GM21528 (cell line): ENCODE results near the gene SCAF8.

ENCODE experiments used
- ATAC-seq: cut with Tn5 transposase; IDR thresholded peaks from one replicate; pipeline ENCODE4 v1.9.1; 2021; ENCODE audit warnings: mild to moderate bottlenecking, moderate library complexity; ENCODE audit not compliant: unreplicated experiment, low FRiP score

SCAF8 gene

DNA sequence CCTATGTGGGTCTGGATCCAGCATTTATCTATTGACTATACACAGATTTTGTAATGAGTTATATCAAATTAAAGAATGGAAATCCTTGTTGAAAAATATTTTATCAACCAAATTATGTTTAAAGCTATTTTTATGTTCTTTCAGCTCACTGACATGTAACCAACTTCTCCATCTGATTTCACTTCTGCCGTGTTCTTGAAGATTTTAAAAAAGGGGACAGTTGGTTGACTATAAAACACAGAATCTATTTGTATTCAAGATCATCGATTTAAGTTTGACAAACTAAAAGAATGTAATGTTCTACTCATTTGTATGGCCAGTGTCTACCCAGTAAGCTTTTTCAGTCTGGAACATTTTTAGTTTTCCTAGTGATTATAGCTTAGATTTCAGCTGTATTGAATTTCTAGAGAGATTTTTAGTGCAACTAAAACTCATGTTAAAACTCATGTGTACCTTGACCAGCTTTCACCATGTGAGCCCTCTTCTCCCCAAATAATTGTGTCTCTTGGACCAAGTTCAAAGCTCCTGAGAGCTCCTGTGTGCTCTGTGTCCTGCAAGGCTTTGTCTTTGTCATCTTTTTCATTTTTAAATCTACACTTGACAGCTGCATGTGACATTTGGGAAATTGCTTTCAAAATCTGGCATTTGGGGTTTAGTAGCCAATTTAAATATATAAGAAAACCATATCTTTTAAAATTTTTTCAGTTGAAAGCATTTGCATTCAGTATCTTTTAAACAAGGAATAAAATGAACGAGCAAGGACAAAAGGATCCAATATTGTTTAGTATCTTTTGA, 143.5 kb downstream of the SCAF8 start:
- ATAC-seq, result no peak

DNA sequence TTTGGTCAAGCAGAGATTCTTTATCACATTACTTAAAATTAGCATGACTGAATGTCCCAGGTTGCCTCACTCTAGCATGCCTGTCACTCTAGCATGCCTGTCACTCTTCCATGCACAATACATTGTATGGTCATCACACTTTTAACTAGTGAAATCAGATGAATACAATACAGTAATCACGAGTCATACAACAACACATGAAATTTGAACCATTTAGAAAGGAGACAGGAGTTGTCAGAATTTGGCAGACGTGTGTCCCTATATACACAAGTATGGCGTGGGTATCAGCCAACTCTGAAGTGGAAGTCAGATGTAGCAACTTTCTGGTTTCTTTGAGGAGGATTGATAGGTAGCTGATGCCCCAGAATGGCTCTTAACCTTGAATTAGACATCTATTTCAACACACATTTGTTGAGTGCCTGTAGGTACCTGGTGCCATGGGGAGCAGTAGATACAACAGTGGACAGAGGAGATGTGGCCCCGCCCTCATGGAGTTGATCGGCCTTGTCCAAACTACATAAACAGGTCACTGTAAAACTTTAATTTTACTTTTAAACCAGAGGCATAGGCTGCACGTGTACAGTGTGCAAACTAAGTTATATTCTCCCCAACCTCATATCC, 145.8 kb downstream of the SCAF8 start:
- no peak for ATAC-seq

DNA sequence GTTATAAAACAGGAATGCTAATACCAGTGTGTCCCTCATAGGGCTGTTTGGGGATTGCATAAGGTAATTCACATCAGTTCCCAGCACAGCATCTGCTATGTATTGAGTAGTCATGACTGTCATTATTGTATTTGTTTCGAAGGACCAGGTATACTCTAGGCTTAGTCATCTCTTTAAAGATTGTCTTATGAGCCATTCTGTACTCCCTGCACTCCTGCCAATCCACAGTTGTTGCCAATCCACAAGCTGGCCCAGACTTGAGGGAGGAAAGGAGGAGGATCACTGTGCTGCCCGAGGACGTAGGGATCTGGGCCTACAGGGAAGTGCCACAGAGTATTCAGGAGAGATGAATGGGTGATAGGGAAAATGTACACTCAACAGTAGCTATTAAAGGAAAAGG, 148.9 kb downstream of the SCAF8 start:
- ATAC-seq, result no peak
